ENCODE measurements around the gene POLR2B. TPM values are rescaled to one million over a fixed set of nuclear protein-coding genes. Genes with fewer than 3 reads are reported as not detected.

The POLR2B gene
- total and polyA plus RNA-seq, 2 of the 8 experiments (the other 6 are each of a cell fraction or from before 2014, with no cell fraction given), result 59.3 to 115 TPM

GRCh38 chr4:56999751-57000150, 21.1 kb downstream of the POLR2B start (continued):
- TF ChIP-seq, protein P1, sequence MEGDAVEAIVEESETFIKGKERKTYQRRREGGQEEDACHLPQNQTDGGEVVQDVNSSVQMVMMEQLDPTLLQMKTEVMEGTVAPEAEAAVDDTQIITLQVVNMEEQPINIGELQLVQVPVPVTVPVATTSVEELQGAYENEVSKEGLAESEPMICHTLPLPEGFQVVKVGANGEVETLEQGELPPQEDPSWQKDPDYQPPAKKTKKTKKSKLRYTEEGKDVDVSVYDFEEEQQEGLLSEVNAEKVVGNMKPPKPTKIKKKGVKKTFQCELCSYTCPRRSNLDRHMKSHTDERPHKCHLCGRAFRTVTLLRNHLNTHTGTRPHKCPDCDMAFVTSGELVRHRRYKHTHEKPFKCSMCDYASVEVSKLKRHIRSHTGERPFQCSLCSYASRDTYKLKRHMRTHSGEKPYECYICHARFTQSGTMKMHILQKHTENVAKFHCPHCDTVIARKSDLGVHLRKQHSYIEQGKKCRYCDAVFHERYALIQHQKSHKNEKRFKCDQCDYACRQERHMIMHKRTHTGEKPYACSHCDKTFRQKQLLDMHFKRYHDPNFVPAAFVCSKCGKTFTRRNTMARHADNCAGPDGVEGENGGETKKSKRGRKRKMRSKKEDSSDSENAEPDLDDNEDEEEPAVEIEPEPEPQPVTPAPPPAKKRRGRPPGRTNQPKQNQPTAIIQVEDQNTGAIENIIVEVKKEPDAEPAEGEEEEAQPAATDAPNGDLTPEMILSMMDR (IDR thresholded peaks at IDR 0.05; ENCODE audit: control extremely low read depth in 1 of 3, insufficient read depth in 1 of 3, low read depth in 1 of 3, low read length in 3 of 3), result no peak
- no peak for TF ChIP-seq BACH1 (IDR thresholded peaks at IDR 0.05; ENCODE audit: low read length)
